Dermis microvascular lymphatic vessel endothelial cell (primary cell): ENCODE results near the gene NCLN. TPM values are rescaled to one million over a fixed set of nuclear protein-coding genes. Genes with fewer than 3 reads are reported as not detected.
"Not testable (repeated sequence)": the region's sequence is repeated elsewhere in the genome, so short reads cannot be mapped to it uniquely, and the experiment has no call there.

Experiments
- DNase-seq, 2 donors: peaks; one replicate each; pipeline versions ENCODE4 v3.0.0 to v3.0.0-alpha.2; 2010; ENCODE audit warnings: low read depth in 2 of 2
- total RNA-seq: library from RNA; depleted of rRNA; stranded (reverse); fragments of >200 nt; gene quantifications from 2 replicates; pipeline ENCODE4 v1.2.1, GENCODE V29; 2014

NCLN gene
- total RNA-seq, 1 donor from 2014 or later = 33.2 TPM

DNA sequence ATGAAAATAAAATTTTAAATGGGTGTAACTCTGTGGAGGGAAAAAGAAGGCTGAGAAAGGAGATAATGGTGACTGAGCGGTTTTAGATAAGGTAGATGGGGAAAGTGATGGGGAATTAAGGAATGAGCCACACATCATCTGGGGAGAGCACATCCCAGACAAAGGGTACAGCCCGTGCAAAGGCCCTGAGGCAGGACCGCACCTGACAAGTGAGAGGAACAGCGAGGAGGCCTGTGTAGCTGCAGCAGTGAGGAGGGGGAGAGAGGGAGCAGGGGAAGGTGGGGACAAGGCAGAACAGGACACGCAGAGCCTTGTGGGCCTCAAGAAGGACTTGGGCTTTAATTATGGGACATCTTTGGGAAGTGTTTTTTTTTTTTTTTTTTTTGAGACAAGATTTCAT, 37.0 kb downstream of the NCLN start:
- no peak for DNase-seq

DNA sequence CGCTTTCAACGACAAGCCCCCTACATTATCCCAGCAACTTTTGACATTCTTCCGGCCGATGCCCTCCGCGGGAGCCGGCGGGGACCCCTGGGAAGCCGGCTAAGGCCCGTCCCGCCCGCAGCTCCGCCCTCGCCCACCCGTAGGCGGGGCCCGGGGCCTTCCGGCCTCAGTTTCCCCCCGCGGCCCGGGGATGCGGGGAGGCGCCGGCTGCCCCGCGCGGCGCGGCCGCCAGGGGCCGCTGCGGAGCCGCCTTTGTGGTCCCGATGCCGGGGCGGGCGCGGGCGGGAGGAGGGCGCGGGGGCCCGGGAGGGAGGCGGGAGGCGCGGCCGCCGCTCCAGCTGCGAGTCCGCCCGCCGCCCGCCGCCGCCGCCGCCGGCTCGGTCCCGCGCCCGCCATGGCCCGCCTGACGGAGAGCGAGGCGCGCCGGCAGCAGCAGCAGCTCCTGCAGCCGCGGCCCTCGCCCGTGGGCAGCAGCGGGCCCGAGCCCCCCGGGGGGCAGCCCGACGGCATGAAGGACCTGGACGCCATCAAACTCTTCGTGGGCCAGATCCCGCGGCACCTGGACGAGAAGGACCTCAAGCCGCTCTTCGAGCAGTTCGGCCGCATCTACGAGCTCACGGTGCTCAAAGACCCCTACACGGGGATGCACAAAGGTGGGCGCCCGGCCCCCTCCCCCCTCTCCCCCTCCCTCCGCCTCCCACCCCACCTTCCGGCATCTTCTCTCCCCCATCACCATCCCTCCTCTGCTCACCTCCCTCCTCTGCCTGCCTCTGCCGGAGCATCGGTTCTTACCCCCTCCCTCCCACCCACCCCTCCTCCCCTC, 38.8 kb downstream of the NCLN start, which contains the start of gene CELF5:
CELF5 (plus strand) TSS at position 316 of the 823 bp plus-strand sequence; CDS start at position 395, 79 bp downstream.
- DNase-seq = peak in 1 of 2 donors; percentile 11

DNA sequence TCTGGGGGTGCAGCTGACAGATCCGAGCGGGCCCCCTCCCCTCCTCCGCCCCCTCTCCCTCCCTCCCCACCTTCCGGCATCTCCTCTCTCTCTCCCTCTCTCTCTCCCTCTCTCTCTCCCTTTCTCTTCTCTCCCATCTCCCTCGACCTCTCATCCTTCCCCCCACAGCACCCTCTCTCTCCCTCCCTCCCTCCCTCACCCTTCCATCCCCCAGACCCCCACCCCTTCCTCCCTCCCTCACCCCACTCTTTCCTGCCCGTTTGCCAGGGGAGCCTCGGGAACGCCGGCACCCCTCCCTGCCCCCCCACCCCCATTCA, 39.4 kb downstream of the NCLN start:
- DNase-seq = no peak

DNA sequence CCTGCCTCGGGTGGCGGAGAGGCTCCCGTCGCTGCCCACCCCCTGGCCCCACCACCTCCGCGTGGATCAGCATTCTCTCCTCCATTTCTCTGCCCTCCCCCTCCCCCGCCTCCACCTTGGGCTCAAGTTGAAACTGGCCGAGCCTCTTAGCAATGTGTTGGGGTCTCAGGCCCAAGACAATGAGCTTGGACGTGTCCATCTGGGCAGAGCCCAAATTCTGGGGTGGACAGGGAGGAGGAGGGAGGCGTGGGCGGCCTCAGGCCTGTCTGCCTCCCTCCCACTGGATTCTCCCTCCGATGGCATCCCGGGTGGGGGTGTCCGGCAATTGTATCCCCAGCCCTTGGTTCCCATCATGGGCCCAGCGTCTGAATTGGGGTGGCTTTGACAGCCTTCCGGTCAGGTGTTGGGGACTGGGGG, 40.0 kb downstream of the NCLN start:
- DNase-seq = no peak

DNA sequence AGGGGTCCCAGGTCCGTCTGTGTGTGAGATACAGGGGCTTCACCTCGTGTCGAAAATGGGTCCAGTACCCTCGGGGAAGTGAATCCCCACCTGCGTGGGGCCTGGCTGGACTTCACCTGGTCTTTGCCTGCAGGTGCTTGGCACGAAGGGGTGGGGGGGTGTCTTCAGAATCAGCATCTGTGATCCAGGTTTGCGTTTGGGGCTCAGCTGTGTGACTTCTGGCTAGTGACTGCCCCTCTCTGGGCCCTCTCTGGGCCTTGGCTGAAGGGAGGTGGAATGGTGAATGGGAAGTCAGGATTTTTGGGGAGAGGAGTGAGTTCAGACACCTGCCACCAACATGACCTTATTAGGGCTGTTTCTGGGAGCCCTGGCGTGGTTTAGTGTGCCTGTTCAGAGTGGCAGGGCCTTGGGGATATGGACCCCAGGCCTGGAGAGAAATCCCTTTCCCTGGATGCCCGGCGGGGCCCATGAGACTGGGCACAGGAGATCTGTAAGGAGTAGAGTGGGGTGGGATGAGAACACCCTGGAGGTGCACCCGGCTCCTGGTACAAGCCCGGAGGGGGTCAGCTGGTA, 41.4 kb downstream of the NCLN start:
- no peak for DNase-seq

DNA sequence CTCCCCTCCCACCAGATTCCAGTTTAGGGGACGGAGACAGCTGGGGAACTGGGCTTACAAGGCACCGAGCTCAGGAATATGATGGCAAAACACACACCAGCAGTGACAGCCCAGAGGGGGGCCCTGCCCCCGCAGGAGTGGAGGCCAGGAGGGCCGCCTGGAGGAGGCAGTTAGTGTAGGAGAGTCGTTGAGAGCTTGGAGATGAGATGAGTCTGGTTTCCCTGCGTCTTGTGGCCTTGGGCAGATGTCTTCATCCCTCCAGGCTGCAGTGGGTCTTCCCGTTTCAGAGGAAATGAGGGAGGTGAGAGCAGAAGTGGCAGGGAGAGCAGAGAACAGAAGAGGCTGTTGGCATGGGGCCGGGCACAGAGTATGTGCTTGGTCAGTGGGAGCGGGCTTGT, 43.6 kb downstream of the NCLN start:
- no peak for DNase-seq

DNA sequence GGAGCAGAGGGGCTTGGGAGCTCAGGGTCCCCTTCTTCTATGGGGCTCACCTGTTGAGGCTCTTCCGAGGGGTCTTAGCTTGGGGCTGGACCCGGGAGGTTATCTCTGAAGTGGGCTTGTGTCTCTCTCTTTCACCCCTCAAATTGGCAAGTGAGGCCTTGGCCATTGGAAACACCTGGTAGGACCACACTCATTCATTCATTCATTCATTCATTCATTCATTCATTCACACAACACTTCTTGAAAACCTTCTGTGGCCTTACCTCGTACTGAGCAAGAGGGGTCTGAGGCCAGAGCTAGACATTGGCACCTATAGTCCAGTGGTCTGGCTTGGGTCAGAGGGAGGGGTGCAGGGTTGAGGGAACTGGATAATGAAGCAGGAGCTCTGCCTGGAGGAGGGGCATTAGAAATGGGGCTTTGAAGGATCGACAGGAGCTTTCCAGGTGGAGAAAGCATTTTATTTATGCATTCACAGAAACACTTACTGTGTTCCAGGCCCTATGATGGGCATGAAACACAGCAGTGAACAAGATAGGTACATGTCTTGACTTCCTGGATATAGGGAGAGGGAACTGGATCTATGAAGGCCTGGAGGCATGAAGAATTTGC, 44.3 kb downstream of the NCLN start:
- DNase-seq = no peak

DNA sequence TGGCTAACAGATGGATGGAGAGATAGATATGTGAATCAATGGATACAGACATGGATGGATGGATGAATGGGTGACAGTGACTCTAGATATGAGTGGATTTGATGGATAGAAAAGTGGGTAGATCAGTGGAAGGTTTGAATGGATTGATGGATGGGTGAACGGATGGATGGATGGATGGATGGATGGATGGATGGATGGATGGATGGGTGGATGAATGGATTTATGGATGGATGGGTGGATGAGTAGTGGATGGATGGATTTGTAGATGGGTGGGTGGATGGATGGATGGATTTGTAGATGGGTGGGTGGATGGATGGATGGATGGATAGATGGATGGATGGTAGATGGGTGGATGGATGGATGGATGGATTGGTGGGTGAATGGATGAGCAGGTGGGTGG, 45.6 kb downstream of the NCLN start:
- no peak for DNase-seq

DNA sequence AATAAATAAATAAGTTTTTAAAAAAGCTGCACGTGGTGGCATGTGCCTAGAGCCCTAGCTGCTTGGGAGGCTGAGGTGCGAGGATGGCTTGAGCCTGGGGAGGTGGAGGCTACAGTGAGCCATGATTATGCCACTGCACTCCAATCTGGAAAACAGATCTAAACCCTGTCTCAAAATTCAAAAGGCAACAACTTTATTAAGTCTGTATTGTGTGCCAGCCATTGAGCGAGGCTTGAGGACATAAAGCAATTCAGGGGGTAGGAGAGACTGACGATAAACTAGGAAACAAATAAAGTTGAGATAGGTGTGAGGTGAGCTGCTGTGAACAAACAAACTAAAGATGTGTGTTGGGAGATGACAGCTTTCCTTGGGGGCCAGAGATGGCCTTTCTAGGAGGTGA, 47.4 kb downstream of the NCLN start:
- DNase-seq = no peak

DNA sequence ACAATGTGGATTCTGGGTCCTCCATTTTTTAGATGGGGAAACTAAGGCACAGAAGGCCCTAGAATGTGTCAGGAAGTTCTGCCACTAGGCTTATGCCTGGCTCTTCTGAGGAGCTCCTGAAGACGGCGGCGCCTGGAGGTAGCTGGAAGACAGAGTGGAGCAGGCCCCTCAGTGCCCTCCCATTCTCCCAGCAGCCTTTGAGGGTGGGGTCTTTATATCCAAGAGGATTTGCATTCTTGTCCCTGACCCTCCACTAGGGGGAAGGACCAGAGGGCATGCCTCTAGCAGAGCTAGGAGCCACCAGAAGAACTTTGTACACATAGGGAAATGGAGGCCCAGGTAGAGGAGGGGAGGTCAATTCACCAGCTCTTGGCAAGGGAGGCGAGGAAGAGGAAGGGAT, 48.1 kb downstream of the NCLN start:
- no peak for DNase-seq

DNA sequence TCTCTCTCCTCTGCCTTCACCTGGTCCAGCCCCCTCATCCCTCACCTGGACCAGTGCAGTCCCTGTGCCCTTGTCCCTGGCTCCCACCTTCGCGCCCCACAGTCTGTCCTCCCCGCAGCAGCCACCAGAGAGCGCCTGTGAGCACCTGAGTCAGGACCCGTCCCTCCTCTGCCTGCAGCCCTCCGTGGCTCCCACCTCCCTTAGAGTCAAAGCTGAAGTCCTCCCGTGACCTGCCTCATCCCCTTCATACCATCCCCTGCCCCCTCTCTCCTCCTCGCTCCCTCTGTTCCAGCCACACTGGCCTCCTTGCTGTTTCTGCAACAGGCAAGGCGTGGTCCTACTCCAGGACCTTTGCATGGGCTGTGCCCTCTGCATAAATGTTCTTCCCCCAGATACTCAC, 49.1 kb downstream of the NCLN start:
- no peak for DNase-seq

DNA sequence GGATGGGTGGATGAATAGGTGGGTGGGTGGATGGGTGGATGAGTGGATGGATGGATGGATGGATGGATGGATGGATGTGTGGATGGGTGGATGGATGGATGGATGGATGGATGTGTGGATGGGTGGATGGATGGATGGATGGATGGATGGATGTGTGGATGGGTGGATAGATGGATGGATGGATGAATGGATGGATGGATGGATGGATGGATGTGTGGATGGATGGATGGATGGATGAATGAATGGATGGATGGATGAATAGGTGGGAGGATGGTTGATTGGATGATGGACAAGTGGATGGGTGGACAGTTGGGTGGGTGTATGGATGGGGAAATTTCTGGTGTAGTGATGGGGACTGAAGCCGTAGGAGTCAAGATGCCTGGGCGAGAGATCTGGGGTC, 49.9 kb downstream of the NCLN start:
- not testable (repeated sequence) for DNase-seq

DNA sequence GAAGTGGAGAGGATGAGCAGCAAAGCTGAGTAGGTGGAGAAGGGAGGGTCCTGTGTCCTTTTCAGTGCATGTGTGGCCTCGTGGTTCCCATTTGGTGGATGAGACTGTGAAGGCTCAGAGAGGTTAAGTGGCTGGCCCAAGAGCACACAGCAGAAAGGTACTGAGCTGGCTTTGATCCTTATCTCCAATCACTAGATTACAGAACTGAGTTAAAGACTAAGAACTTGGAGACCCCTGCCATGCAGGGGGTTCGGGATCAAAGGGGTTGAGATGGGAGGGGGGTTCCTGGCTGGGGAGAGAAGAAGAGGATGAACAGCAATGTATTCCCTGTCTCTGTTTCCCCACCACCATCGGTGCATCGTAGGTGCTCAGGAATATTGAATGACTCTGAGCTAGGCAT, 50.5 kb downstream of the NCLN start:
- no peak for DNase-seq

DNA sequence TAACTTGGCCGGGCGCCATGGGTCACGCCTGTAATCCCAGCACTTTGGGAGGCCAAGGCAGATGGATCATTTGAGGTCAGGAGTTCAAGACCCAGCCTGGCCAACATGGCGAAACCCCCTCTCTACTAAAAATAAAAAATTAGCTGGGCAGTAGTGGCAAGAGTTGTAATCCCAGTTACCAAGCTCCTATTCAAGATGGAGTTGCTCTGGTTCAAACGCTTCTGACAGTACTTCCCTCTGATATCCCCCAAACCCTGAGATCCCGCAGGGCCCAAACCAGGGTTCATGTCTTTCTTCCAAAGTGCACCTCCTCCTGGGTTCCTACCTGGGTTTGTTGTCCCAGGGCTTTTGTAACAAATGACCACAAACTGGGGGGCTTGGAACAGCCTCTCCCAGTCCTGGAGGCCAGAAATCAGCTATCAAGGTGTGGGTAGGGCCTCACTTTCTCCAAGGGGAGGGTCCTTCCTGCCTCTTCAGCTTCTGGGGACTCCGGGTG, 52.4 kb downstream of the NCLN start:
- no peak for DNase-seq

DNA sequence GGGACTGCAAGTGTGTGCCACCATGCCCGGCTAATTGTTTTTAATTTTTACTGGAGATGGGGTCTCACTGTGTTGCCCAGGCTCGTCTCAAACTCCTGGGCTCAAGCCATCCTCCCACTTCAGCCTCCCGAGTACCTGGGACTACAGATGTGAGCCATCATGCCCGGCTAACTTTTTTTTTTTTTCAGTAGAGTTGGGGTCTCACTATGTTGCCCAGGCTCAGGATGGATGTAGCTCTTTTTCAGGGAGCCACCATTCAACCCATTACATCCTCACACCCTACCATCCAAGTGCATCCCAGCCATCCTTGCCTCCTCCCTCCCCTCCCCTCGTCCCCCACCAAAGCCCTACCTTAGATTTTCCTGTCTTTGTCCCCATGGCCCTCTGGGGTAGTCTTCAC, 53.6 kb downstream of the NCLN start:
- no peak for DNase-seq

DNA sequence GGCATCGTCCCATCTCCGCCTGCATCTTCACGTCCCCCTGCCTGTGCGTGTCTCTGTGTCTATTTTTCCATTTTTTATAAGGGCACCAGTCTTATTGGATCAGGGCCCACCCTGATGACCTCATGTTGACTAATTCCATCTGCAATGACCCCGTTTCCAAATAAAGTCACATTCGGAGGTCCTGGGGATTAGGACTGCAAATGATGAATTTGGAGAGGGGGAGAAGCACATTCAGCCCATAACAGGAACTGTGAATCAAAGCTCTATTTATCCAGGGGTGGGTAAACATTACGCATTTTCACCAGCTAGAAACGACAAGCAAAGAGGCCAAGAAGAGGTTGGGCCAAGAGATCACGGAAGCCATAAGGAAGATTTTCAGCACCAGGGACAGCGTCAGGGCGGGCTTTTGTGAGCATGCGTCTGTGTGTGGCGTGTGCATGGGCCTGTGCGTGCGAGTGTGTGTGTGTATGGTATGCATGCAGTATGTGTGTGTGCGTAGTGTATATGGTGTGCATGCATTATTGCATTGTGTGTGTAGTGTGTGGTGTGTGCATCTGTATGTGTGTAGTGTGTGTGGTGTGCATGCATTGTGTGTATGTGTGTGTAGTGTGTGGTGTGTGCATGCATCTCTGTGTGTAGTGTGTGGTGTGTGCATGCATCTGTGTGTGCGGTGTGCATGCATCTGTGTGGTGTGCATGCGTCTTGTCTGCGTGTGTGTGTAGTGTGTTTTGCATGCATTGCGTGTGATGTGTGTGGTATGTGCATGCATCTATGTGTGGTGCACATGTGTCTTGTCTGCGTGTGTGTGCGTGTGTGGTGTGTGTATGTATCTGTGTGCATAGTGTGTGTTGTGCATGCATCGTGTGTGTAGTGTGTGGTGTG, 58.3 kb downstream of the NCLN start:
- DNase-seq = peak; percentile 34 to 62

DNA sequence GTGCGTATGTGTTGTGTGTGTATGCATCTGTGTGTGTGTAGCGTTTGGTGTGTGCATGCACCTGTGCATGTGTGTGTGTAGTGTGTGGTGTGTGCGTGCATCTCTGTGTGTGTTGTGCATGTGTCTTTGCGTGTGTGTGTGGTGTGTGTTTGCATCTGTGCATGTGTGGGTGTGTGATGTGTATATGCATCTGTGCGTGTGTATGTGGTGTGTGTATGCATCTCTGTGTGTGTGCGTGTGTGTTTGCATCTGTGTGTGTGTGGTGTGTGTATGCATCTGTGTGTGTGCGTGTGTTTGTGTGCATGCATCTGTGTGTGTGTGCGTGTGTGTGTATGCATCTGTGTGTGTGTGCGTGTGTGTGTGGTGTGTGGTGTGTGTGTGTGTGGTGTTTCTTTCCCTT, 59.3 kb downstream of the NCLN start:
- no peak for DNase-seq

DNA sequence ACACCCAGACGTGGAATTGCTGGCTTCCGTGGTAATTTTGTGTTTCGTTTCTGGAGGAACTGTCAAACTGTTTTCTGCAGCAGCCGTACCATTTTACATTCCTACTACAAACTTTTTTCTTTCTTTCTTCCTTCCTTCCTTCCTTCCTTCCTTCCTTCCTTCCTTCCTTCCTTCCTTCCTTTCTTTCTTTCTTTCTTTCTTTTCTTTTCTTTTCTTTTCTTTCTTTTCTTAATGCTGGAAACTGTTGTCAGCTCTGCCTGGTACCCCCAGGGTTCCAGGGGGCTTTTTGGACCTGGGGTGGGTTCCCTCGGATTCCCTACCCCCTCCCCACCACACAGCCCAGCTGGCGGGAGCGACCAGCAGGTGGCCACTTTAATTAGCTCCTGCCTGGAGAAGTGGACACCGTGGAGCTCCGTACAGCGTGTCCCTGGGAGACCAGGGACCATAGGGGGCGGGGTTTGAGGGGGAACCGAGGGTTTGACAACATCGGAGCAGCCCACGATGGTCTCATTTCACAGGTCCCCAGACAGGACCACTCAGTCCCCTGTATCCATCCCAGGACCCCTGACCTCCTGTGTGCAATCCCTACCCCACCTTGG, 63.1 kb downstream of the NCLN start:
- no peak for DNase-seq

DNA sequence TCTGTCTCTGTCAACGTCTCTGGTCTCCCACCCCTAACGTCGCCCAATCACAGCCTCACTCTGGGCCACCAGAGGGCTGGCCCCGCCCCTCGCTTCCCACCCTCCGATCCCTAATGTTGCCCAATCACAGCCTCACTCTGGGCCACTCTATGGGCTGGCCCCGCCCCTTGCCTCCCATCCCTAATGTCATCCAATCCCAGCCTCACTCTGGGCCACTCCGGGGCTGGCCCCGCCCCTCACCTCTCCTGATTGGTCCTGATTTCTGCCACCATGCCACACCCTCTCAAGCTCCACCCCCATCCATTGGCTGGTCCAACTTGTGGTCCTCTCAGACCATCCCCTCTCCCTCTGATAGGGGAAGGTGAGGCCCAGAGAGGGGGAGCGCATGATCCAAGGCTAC, 63.7 kb downstream of the NCLN start:
- DNase-seq = no peak

DNA sequence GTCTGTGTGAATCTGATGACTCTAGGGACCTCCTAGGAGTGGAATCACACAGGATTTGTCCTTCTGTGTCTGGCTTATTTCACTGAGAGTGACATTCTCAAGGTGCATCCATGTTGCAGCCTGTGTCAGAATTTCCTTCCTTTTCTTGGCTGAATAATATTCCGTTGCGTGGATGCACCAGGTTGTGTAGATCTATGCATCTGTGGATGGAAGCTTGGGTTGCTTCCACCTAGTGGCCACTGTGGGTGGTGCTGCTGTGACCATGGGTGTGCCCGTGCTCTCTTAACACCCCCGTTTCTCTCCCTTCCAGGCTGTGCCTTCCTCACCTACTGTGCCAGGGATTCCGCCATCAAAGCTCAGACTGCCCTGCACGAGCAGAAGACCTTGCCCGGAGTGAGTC, 64.9 kb downstream of the NCLN start:
- DNase-seq = no peak

DNA sequence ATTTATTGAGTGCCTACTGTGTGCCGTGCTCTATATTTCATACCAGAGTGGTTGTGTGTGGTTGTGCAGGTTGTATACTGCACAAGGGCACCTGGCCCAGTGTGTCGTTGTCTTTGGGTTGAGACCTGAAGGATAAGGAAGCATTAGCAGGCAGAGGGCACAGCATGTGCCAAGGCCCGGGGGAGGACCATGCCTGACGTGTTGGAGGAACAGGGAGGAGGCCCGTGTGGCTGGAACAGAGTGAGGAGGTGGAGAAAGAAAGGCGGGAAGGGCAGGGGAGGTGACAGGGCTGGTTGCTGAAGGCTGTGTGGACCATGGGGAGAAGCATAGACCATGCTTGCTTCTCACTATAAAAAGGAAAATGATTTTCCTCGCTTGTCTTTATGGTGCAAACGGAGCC, 65.5 kb downstream of the NCLN start:
- DNase-seq = no peak
